Activated naive CD8-positive, alpha-beta T cell treated with anti-CD3 and anti-CD28 coated beads, Interleukin-2, amount 50 U/mL, for 16 hours (primary cell): ENCODE results near the gene NEMF.
A peak's percentile ranks its signal among the peaks of the same experiment; 100 is the strongest.
"Not testable (repeated sequence)": the region's sequence is repeated elsewhere in the genome, so short reads cannot be mapped to it uniquely, and the experiment has no call there.

Source experiments
- DNase-seq: peaks from one replicate; pipeline ENCODE4 v3.0.0-alpha.2; 2020; ENCODE audit warnings: low read depth, low spot score

The NEMF gene, protein sequence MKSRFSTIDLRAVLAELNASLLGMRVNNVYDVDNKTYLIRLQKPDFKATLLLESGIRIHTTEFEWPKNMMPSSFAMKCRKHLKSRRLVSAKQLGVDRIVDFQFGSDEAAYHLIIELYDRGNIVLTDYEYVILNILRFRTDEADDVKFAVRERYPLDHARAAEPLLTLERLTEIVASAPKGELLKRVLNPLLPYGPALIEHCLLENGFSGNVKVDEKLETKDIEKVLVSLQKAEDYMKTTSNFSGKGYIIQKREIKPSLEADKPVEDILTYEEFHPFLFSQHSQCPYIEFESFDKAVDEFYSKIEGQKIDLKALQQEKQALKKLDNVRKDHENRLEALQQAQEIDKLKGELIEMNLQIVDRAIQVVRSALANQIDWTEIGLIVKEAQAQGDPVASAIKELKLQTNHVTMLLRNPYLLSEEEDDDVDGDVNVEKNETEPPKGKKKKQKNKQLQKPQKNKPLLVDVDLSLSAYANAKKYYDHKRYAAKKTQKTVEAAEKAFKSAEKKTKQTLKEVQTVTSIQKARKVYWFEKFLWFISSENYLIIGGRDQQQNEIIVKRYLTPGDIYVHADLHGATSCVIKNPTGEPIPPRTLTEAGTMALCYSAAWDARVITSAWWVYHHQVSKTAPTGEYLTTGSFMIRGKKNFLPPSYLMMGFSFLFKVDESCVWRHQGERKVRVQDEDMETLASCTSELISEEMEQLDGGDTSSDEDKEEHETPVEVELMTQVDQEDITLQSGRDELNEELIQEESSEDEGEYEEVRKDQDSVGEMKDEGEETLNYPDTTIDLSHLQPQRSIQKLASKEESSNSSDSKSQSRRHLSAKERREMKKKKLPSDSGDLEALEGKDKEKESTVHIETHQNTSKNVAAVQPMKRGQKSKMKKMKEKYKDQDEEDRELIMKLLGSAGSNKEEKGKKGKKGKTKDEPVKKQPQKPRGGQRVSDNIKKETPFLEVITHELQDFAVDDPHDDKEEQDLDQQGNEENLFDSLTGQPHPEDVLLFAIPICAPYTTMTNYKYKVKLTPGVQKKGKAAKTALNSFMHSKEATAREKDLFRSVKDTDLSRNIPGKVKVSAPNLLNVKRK

DNA sequence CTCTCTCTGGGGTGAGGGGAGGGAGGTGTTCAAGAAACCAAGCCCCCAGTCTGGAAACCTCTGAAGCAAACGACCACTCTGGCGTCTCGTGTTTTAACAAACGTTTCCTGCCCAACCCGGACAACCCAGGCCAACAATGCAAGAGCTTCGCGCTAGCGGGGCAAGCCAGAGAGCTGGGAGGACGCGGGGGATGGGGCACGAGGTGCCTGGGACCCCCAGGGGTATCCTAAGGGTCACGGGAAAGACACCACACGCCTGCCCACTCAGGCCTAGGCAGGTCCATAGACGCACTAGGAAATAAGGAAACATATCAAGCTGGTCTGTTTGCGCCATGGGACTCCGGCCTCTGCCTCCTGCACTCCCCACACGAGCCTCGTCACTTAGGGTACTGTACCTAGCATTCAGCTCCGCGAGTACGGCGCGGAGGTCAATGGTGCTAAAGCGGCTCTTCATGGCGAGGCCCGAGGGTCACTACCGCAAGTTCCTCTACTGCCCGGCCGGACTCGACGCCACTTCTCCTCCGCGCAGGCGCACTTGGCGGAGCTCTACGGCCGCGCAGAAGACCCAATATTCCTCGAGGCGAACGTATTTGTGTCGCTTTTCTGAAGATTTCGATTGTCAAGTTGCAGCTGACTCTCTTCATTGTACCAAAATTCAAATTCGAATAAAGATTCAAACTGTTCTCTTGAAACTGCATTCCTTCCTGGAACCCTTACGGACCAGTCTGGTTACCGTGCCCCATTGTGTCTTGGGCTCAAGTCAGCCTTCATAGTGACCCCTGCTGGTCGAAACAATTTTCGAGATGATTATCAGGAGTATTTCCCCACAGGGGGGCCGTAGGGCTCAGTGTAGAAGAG is at the start of gene NEMF:
TSS of gene NEMF (minus strand) at position 488 of the 857 bp plus-strand sequence. CDS start at position 453, 35 bp downstream.
- peak; percentile 62 for DNase-seq

GRCh38 chr14:49900973-49901372 is 48.4 kb upstream of the NEMF start:
- no peak for DNase-seq

DNA sequence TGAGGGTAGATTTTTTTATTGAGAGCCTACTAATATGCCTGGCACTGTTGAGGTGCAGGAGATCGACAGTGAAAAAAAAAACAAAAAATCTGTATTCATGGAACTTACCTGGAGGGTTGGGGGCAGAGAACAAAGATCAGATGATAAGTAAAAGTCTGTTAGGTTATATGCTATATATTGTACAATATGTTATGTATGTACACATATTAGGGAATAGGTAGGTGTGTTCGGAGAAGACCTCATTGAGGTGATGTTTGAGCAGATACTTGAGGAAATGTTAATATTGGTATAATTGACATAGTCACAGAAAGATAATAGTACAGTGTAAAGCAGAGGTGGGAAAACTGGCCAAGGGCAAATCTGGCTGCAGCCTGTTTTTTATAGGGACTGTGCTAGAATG is 45.9 kb upstream of the NEMF start:
- DNase-seq = no peak

GRCh38 chr14:49897965-49898364 is 45.4 kb upstream of the NEMF start:
- no peak for DNase-seq

DNA sequence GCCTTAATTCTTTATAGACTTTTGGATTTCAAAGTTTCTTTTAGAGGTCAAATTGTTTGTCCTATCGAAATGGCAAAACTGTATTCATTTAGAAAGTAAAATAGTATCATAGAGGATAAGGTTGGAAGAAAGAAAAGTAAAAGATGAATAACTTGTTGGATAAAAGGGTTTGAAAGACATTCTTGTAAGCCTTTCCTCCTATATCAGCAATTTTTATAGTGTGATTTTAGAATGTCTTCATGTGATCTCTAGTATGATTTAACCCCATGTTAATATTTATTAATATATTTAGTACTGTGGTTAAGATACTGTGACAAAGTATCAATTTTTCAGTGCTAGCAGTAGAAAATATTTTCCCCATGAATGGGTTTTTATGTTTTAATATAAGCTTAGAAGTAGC is 44.8 kb upstream of the NEMF start:
- DNase-seq = no peak

- DNase-seq = no peak
These were observed 44.4 kb upstream of the NEMF start for GRCh38 chr14:49896966-49897365.

- not testable (repeated sequence) for DNase-seq
These were observed 43.7 kb upstream of the NEMF start for GRCh38 chr14:49896272-49896671.

DNA sequence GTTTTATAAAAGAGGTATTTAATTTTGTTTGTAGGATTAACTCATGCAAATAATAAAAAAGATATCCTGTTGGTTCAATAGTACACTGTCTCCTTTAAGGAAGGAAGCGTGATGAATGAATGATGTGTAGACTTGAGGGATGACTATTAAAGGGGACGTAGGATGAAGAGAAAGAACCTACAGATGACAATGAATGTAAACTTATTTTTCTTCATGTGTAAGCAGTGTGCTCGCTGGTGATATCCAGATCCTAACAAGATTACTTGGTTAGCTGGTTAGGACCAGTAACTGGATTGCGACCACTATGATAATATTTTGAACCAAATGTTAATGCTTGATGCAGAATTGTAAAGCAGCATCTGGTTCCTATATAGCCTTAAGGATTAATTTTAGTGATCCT is 42.9 kb upstream of the NEMF start:
- DNase-seq = no peak

DNA sequence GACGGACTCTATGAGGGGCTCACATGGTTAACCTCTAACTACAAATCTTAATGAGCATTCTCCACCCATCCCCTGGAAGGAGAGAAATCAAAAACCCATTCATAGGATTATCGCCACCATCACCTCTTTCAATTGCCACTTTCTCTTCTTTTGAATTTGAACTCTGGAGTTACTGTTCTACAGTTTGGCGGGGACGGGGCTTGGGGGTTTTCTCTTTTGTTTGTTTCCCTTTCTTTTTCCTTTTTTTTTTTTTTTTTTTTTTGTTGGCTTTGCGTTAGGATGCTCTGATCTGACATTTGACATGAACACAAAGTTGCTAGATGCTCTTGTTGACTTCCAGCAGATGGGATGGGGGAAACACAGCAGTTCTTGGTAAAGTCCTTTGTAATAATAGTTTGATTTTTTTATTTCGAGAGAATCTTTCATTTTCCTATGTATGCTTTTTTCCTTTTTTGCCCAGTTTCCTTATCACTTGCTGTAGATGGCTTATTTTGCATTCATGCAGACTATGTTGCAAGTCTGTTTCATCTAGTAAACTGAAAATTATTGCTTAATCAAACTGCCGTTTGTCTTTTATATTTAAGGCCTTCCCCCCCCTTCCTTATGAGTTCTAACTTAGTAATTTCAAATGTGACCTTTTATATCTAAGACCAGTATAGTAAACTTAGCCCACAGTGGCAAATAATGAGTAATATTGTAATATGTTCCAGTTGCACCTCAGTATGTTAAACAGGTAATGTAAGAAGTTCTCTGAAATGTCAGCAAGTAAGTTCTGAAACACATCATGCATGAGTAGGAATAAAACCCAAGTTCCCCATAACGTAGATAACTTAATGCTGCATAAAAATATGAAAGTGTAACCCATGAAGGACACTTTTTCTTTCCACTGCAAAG is 41.9 kb upstream of the NEMF start:
- not testable (repeated sequence) for DNase-seq

GRCh38 chr14:49893309-49894213 is 41.0 kb upstream of the NEMF start:
- DNase-seq = peak; percentile 51

GRCh38 chr14:49892636-49893308 is 40.2 kb upstream of the NEMF start, which contains the start of gene ARF6:
Gene ARF6 (plus strand): TSS chr14:49893082. CDS start chr14:49893737, 655 bp downstream.
- DNase-seq = peak; percentile 92

- no peak for DNase-seq
These were observed 39.7 kb upstream of the NEMF start for GRCh38 chr14:49892301-49892635.

DNA sequence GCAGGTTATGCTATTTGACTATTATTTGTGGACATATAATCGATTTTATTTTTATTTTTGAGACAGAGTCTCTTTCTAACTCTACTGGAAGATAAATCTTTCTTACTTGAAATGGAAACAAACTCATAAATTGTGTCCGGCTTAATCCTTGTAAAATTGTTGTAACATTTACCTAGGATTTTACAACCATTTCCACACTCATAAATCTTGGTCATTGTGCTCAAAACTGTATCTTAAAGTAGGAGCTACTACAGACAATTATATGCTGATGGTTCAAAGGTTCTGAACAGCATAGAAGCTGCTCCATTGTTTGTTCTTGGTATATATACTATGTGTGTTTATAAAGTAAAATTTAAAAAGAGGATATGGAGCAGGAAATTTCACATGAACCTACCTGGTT is 35.7 kb upstream of the NEMF start:
- DNase-seq = no peak

- no peak for DNase-seq
These were observed 33.9 kb upstream of the NEMF start for GRCh38 chr14:49886523-49886922.

- no peak for DNase-seq
These were observed 30.5 kb upstream of the NEMF start for GRCh38 chr14:49882826-49883694.

- no peak for DNase-seq
These were observed 28.9 kb upstream of the NEMF start for GRCh38 chr14:49881350-49882001.
